SHP77 (cell line): ENCODE data around the gene IMMP2L.
"Not testable (repeated sequence)": the region's sequence is repeated elsewhere in the genome, so short reads cannot be mapped to it uniquely, and the experiment has no call there.

ENCODE experiments used
- DNase-seq, 2 experiments: peaks; one replicate each; lab custom pipeline; 2025; lab: John Stamatoyannopoulos, UW

Gene IMMP2L

DNA sequence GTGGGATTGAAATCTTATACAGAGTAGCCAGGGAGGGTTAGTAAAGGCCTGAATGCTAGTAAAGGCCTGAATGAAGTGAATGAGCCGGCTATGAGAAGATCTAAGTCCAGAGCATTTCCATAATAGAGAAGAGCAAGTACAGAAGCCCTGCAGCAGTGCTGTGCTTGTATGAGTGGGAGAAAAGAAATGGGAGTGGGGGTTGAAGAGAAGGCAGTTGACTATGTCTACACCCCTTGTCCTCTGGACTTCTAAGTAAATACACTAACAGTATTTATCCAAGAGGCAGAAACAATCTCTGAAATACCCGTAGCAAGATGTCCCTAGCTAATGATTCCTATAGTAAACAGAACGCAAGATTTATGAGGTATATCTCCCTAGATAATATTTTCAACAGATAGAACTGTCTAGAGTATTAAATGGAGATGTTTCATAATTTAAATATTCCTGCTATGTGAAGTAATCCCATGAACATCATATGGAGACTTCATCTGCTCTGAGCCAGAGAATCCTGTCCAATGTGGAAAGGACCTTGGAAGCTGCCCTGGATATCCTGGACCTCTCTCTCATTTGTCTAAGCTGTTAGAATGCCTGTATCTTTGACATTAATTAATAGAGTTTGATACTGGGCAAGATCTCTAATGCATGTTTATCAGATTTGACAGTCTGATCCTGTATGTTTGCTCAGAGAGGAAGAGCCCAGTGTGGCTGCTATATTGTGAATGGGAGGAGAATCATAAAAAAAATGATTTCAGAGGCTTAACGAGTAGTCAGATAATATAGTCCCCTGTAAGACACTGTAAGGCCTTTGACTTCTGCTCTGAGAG lies 299.8 kb downstream of the IMMP2L start:
- DNase-seq = no peak

DNA sequence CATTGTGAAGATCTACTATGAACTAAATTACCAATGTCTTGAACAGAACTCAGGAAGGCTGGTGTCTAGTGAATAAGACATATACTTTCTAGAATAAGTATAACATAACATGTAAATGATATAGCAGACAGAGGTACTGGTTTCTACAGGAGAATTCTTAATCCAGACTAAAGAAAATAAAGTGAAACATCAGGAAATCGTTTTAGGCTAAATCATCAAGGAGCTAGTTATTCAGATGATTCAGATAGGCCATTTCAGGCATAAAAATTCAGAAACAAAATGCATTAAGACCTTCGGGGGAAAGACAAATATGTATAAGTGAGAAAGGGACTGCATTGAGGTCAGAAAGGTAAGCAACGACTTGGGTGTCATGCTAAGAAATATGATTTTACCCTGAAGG lies 300.8 kb downstream of the IMMP2L start:
- no peak for DNase-seq

DNA sequence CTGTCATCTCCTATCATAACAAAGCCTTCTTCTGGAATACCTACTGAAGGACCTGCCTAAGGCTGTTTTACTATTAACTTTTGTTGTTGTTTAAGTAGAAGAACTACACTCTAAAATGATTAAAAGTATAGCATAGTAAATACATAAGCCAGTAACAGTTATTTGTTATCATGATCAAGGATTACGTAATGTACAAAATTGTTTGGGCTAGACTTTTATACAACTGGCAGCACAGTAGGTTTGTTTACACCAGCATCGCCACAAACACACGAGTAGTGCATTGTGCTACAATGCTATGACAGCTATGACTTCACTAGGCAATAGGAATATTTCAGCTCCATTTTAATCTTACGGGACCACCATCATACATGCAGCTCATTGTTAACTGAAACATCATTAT lies 302.3 kb downstream of the IMMP2L start:
- DNase-seq = no peak

DNA sequence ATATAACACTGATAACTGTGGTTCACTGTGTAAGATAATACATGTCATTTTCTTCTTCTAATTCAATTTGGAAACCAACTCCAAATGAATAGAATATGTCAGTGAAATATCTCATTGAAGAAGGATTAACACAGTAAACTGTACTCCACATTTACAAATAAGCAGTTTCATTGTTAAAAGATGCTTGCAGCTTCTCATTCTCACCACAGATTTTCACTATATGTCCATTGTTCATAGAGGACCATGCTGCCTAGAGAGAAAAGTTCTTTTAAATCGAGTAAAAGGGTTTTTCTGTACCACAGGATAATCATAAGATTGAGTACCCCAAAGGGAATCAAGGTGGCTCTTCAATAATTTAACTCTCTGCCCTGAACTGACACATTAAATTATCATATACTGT lies 305.9 kb downstream of the IMMP2L start:
- no peak for DNase-seq

DNA sequence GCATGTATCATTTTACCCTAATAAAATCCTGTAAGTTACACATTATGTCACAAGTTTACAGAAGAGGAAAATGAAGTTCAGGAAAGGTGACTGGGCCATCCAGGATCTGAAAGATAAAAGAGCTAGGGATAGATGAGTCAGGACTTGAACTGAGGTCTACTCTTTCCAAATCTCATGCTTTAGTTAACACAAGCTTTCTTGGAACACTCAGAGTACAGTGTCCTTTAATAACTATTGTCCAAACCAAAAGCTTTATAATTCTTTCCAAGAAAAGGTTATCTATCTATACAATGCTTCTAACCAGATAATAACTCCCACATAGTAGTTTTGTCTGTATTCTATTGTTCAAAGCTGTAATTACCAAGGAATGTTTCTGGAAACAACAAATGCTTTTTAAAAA lies 306.7 kb downstream of the IMMP2L start:
- no peak for DNase-seq

DNA sequence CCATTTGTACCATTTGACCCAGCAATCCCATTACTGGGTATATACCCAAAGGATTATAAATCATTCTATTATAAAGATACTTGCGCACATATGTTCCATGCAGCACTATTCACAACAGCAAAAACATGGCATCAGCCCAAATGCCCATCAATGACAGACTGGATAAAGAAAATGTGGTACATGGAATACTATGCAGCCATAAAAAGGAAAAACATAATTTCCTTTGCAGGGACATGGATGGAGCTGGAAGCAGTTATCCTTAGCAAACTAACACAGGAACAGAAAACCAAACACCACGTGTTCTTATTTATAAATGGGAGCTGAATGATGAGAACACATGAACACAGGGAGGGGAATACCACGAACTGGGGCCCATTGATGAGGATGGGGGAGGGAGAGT lies 310.9 kb downstream of the IMMP2L start:
- DNase-seq = not testable (repeated sequence)

DNA sequence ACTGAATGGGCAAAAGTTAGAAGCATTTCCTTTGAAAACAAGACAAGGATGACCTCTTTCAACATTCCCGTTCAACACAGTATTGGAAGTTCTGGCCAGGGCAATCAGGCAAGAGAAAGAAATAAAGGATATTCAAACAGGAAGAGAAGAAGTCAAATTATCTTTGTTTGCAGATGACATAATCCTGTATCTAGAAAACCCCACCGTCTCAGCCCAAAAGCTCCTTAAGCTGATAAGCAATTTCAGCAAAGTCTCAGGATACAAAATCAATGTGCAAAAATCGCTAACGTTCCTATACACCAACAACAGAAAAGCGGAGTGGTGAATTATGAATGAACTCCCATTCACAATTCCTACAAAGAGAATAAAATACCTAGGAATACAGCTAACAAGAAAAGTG lies 312.5 kb downstream of the IMMP2L start:
- not testable (repeated sequence) for DNase-seq

DNA sequence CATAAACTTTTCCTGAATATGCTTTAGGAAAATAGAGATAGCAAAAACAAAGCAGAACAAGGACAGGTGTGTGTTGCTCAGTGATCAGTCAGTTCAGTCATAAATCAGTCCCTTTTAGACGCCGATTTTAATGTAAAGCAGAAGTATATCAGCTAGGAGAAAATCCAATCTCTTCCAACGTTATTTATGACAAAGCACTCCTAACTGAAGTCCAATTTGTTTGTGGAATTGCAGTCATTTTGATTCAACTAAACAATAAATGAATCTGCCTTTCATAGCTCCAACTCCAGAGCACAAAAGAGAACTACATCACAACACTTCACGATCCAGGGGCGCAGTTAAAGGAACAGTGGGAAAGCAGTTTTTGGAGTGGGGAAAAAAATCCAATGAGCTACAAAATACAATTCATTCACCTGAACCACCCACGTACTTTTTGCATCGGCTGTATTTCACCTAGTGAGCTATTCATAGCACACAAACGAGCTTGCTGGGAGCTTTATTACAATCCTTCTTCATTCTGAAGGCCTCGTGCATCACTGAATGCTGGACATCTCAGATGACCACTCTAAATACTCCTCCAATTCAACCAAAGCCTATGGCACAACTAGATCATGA lies 320.0 kb downstream of the IMMP2L start:
- DNase-seq = no peak

DNA sequence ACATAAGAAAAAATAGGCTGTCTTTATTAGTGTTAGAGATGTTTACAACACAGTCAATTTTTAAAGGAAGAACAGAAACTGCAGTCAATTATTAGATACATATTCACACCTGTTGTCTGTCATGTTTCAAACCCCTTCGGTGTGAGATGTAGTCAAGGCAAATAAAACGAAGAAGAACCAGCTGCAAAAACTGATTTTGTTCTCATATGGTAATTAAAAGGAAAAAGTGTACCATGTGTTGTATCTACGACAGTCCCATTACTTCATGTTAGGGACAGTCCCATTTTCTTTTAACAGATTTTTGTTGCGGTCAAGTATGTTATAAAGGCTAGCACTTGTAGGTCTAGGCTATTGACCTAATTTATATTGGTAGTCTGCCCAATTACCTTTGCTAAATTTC lies 321.9 kb downstream of the IMMP2L start:
- DNase-seq = no peak

DNA sequence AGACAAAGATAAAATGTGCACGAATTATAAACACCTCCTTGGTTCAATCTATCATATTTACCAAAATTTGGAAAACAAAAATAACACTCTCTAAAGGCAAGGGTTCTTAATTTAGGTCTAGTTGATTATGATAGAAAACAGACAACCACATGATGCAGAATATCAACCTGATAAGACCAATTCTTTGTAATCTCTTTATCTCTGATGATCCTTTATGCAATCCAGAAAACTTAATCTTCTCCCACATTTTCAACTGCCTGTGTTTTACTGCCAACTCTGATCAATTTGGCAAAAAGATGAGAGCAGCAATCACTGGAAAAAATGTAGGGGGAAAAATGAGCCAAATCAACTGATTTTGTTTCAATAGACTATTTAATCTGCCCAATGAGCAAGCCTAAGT lies 322.9 kb downstream of the IMMP2L start:
- no peak for DNase-seq

DNA sequence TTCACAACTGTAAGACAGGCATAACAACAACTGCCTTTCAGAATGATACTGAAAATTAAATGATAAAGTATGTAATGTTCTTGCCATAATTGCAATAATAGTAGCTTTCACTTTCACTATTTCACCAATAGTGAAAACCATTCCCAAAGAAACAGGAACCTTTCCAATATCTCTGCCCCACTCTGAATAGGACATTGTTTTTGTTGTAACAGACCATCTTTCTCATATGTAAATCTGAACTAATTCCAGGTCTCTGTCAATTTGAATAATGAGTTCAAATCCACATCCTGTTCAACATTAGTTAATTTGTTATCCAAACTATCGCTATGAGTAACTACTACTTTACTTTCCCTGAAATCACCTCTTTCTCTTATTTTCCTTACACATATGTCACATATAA lies 323.4 kb downstream of the IMMP2L start:
- DNase-seq = no peak

DNA sequence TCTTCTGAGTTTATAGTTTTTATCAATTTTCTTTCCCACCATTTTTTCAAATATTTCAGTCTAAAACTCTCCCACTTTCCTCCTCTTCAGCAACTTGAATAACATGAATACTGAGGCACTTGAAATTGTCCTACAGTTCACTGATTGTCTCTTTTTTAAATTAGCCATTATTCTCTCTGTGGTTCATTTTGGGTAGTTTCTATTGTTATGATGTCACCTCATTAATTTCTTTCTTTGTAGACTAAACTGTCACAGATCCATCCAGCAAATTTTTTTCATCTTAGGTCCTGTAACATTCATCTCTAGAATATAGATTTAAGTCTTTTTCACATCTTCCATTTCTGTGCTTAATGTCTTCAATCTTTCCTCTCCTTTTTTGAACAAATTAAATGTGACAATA lies 326.6 kb downstream of the IMMP2L start:
- DNase-seq = no peak

DNA sequence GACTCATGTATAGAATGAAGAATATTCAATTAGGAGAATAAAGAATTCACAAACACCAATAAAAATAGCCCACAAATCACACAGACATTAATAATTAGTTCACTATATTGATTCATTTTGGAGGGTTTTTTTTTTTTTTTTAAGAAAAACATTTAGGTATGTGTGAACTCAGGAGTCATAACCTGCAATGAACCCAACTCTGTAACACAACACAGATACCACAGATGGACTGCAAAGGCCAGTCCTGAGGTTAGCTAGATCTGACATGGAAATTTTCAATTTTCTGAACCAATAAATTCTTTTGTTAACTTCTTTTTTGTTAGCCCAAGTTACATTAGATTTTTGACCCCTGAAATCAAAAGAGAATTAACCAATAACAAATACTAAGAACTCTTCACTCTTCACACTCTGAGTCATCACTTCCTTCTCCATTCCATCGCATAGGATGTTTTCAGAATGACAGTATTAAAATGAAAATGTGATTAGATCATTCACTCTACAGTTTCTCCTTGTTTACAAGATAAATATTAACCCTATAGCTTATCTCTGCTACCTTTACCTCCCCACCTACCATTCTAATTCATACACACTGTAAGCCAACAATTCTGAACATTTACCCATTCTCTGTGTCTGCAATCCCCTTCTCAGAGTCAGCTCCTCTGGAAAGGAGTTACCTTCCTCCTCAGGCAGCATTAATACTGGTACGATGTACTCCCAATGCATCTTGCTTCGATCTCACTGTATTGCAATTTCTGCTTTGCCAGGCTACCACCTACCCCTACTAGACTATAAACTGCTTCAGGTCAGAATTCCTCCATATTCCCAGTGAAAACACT lies 329.8 kb downstream of the IMMP2L start:
- no peak for DNase-seq

DNA sequence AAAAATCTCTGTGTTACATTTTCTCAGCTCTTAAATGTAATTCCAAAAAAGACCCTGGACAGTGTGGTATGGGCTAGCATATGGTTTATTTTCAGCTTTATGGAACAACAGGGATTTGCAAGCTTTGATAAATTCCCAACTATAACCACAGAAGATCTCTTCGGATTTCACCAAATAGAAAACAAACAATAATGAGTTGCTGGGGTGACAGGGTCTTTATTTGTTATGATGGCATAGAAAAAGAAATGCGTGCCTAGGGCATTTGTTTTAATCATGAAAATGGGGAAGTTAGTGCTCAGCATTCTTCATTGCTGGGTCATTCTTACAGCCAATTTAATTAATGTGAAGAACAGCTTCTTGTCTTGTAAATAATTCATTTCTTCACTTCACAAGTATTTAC lies 332.4 kb downstream of the IMMP2L start:
- DNase-seq = no peak

DNA sequence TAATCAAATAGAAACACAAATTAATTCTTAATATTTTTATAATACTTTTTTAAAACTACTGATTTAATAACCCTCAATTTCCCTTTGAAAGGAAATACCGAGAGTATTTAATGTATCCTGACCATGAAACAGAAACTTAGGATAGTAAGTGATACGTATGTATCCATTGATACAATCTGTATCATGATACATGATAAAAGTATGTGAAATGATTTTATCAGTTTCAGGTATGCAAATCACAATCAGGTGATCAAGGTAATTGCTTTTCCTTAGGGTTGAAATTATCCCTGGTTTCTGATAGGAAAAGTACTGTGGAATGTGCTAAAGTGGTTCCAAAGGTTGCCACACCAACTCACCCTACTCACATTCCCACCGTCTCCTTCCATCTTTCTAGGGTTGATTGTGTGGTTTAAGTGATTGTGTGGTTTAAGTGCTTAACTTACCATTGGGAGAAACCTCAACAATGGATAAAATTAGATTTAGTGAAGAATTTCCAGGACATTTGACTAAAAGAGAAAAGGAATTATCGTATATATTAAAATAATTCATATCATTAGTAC lies 333.0 kb downstream of the IMMP2L start:
- DNase-seq = no peak

DNA sequence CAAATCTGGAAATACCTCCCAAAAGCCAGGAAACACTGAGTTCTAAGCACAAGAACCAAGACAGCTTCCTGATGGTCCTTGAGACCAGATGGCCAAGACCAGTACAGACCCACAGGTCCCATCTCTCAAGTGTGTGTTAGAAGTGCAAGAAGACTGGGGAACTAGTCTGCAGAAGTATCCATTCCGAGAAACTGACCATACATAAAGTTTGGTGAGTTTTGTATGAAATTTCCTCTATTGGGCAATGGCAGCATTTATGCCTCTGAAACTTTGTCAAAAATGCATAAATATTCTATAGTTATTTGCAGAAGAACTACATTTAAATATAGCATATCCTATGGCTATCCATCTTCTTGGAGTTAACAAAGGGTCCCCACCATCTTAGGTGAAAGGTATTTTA lies 333.9 kb downstream of the IMMP2L start:
- no peak for DNase-seq

DNA sequence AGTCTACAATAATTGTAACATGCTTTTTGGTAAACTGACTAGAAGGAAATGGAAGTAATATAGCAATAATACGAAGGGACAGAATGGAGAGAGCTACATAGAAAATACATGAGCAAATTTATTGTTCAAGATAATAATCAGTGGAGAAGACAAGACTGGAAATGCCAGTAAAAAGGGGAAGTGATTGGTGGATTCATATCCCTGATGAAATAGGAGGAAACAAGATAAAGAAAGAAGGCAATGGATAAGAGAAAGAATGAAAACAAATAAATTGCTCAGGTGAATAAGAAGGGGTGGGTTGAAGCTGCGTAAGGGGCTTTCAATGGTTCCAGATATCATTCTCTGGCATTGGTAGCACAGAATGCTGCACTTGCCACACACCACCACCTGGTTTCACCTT lies 335.5 kb downstream of the IMMP2L start:
- no peak for DNase-seq

DNA sequence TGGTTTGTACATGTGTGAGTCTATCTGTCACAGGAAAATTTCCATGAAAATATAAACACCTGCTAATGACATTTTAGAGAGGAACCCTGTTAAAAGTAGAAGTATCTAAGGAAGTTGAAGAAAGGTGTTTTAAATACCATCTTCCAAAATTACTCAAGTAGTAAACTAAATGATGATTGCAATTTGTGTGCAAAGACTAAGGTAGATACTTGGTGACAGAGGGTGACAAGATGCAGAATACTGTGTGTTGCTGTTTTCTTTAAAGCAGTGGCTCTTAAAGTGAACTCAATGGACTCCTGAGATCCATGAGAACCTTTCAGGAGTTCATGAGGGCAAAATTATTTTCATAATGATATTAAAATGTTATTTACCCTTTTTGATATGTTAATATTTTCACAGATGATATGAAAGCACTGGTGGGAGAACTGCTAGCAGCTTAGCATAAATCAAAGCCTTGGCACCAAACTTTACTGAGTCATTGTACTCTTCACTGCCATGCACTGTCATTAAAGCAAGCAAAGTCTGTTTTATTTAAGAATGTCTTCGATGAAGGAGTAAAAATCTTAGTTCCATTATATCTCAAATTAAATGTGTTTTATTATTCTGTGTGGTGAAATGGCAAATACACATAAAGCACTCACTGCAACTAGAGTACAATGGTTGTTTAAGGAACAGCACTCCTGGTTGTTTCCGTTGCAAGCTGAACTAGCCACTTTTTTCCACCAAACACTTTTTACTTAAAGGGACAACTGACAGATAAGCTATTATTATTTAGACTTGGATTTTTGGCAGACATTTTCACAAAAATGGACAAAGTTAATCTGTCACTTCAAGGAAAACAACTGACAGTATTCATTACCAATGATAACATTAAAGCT lies 337.7 kb downstream of the IMMP2L start:
- DNase-seq = no peak

DNA sequence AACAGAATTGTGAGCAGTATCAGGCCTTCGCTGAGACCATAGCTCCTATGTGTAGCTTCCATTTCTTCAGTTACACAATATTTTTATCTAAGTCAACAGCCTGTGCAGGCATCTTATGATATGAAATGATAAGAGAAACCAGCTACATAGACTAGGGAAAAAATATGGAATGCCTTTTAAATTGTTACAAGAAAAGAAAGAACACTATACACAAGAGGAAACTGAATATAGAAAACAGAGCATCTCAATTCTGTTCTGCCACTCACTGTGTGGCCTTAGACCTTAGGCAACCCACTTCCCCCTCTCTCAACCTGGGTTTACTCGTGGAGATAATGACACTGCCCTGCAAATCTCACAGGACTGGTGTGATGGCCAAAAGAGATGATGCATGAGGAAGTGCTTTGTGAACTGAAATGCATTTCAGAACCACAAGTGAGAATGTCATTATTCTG lies 338.5 kb downstream of the IMMP2L start:
- no peak for DNase-seq

DNA sequence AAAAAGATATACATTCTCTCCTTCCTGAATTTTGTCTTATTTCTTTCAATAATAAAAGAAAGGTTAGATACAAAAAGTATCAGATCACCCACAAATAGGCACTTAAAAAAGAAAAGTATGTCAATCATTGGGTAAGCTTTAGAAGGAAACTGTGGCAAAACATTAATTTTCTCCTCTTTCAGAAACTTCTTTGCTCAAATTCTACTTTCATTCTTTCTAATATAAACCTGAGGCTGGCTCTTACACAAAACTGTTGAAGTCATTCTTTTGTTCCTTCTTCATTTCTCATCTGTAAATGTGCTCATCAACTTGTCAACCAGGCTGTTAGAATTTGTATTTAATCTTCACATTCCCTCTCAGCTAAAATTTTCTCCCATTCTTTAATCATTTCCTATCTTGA lies 346.7 kb downstream of the IMMP2L start:
- no peak for DNase-seq

DNA sequence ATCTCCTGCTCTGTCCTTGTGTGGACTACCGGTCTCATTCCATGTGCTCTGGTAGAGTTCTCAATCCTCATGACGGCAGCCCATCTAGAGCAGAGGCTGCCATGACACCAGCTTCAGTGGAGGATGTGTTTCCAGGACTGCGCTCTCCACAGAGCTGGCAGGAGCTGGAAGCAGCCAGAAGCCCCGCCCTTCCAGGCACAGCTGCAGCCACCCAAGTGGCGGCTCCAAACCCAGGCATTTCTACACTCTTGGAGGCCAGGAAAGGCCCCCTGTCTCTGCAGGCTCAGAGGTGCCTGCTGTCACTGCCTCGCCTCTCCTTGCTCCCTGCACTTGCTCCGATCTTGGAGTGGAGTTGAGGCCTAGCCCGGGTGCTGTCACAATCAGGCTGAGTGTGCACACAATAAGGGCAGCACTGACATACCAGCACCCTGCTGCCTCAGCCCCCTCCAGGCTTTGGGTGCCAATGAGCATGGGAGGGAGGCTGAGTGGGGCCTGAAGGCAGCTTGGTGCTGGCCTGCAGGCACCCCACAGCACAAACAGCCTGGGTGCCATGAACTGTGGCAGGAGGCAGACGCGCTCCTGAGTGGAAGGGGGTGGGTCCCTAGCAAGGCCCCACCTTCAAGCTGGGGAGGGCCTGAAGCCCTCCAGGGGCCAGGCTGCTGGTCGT lies 349.3 kb downstream of the IMMP2L start:
- DNase-seq = no peak
